Endothelial cell of umbilical vein (primary cell): Measurements from ENCODE around the gene AMER2.

Experiments
- EZH2 ChIP-seq: IDR thresholded peaks from 2 replicates; pipeline ENCODE4 v1.6.1; 2012; ENCODE audit warnings: borderline replicate concordance, low read depth, mild to moderate bottlenecking, moderate library complexity, low read length, inconsistent platforms; ENCODE audit not compliant: severe bottlenecking
- FOS ChIP-seq: IDR thresholded peaks from 2 replicates; pipeline ENCODE4 v1.6.1; 2011; ENCODE audit warnings: mild to moderate bottlenecking, low read length, moderate library complexity, borderline replicate concordance; ENCODE audit not compliant: insufficient read depth
- MAX ChIP-seq: IDR thresholded peaks from 2 replicates; pipeline ENCODE4 v1.6.1; 2011; ENCODE audit not compliant: insufficient read depth, insufficient read length
- POLR2A ChIP-seq: IDR thresholded peaks from 2 replicates; pipeline ENCODE4 v1.6.1; 2012; ENCODE audit warnings: low read depth, mild to moderate bottlenecking, control low read depth, low read length
- POLR2AphosphoS5 ChIP-seq: IDR thresholded peaks from 2 replicates; pipeline ENCODE4 v1.6.1; 2012; ENCODE audit warnings: low read depth, mild to moderate bottlenecking, control low read depth, low read length, moderate library complexity; ENCODE audit not compliant: insufficient read depth
- TF ChIP-seq, protein P1 (sequence below), 2 donors: IDR thresholded peaks; 1 replicate in 1 of 2; 2 replicates in 1 of 2; pipeline ENCODE4 v1.5.1; 2011; ENCODE audit warnings: low read length in 2 of 2, mild to moderate bottlenecking in 2 of 2, moderate library complexity in 2 of 2, control low read depth in 1 of 2, inconsistent platforms in 1 of 2, low read depth in 1 of 2; ENCODE audit not compliant: insufficient read depth in 1 of 2; ENCODE audit errors: extremely low read depth in 1 of 2

- TF ChIP-seq FOS = no peak
- TF ChIP-seq, protein P1, sequence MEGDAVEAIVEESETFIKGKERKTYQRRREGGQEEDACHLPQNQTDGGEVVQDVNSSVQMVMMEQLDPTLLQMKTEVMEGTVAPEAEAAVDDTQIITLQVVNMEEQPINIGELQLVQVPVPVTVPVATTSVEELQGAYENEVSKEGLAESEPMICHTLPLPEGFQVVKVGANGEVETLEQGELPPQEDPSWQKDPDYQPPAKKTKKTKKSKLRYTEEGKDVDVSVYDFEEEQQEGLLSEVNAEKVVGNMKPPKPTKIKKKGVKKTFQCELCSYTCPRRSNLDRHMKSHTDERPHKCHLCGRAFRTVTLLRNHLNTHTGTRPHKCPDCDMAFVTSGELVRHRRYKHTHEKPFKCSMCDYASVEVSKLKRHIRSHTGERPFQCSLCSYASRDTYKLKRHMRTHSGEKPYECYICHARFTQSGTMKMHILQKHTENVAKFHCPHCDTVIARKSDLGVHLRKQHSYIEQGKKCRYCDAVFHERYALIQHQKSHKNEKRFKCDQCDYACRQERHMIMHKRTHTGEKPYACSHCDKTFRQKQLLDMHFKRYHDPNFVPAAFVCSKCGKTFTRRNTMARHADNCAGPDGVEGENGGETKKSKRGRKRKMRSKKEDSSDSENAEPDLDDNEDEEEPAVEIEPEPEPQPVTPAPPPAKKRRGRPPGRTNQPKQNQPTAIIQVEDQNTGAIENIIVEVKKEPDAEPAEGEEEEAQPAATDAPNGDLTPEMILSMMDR (IDR thresholded peaks at IDR 0.05; ENCODE audit: extremely low read depth in 1 of 2, insufficient read depth in 1 of 2, low read depth in 1 of 2, low read length in 2 of 2) = no peak
- TF ChIP-seq POLR2AphosphoS5 = no peak
- no peak for TF ChIP-seq POLR2A
- no peak for TF ChIP-seq MAX
- no peak for TF ChIP-seq EZH2
Measured at GRCh38 chr13:25187596-25187995, 15.5 kb upstream of the AMER2 start.
